OCI-LY3 (cell line): ENCODE results near the gene S100A12.

Experiments
- EZH2phosphoT487 ChIP-seq: fragments of 200-600 bp; shearing (Covaris generic); IDR thresholded peaks from 2 replicates; pipeline ENCODE4 v1.6.1; 2018; ENCODE audit warnings: antibody characterized with exemption, mixed run types, low read depth
- TF ChIP-seq, protein P1 (sequence below): fragments of 200-600, 300-600 bp; sonication (generic); IDR thresholded peaks from 2 replicates; pipeline ENCODE4 v1.5.1; 2014; ENCODE audit warnings: antibody characterized with exemption, low read length, low read depth

DNA sequence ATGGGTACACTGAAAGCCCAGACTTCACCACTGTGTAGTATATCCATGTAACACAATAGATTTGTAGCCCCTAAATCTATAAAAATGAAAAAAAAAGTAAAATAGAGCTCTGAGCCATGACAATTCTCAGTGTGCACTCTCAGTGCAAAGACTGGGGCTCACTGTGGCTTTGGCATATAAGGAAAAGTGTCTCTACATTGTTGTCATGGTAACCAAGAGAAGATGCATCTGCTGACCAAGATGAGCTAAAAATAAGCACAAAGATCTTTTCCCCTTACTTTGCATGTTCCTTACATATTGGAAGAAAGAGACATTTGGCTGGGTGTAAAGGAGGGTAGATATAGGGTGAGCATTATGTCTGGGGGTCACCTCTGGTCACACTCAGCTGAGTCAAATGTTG, 38.8 kb downstream of the S100A12 start:
- TF ChIP-seq, protein P1, sequence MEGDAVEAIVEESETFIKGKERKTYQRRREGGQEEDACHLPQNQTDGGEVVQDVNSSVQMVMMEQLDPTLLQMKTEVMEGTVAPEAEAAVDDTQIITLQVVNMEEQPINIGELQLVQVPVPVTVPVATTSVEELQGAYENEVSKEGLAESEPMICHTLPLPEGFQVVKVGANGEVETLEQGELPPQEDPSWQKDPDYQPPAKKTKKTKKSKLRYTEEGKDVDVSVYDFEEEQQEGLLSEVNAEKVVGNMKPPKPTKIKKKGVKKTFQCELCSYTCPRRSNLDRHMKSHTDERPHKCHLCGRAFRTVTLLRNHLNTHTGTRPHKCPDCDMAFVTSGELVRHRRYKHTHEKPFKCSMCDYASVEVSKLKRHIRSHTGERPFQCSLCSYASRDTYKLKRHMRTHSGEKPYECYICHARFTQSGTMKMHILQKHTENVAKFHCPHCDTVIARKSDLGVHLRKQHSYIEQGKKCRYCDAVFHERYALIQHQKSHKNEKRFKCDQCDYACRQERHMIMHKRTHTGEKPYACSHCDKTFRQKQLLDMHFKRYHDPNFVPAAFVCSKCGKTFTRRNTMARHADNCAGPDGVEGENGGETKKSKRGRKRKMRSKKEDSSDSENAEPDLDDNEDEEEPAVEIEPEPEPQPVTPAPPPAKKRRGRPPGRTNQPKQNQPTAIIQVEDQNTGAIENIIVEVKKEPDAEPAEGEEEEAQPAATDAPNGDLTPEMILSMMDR, result no peak
- TF ChIP-seq EZH2phosphoT487, result no peak
